Stomach (tissue), 4 donors: ENCODE data around the gene FGF18.

Experiments
- CTCF ChIP-seq, 7 experiments: fragments of 450-650 bp in 4 of 7; fragments of 200-600 bp in 3 of 7; sonication (generic) in 3 of 7; IDR thresholded peaks; one replicate each; pipeline ENCODE4 v1.5.1; 2016 to 2019; ENCODE audit warnings: antibody characterized with exemption in 7 of 7, control low read depth in 2 of 7, mild to moderate bottlenecking in 1 of 7
- POLR2A ChIP-seq, 4 donors: fragments of 450-650 bp; IDR thresholded peaks; one replicate each; pipeline ENCODE4 v1.6.1; 2016; ENCODE audit warnings: antibody characterized with exemption in 4 of 4, control low read depth in 2 of 4, mild to moderate bottlenecking in 1 of 4, moderate library complexity in 1 of 4
- POLR2AphosphoS5 ChIP-seq, 3 donors: sonication (generic); formaldehyde crosslinking; IDR thresholded peaks; one replicate each; pipeline ENCODE4 v1.6.1; 2016; ENCODE audit warnings: antibody characterized with exemption in 3 of 3

- TF ChIP-seq CTCF (IDR thresholded peaks at IDR 0.05) = no peak
- no peak for TF ChIP-seq POLR2A (IDR thresholded peaks at IDR 0.05)
- TF ChIP-seq POLR2AphosphoS5 (IDR thresholded peaks at IDR 0.05) = no peak
Measured at GRCh38 chr5:171426680-171427079, 7.2 kb downstream of the FGF18 start.
